Measurements from ENCODE around the gene IL4I1.
A peak's percentile ranks its signal among the peaks of the same experiment; 100 is the strongest.

IL4I1 gene

DNA sequence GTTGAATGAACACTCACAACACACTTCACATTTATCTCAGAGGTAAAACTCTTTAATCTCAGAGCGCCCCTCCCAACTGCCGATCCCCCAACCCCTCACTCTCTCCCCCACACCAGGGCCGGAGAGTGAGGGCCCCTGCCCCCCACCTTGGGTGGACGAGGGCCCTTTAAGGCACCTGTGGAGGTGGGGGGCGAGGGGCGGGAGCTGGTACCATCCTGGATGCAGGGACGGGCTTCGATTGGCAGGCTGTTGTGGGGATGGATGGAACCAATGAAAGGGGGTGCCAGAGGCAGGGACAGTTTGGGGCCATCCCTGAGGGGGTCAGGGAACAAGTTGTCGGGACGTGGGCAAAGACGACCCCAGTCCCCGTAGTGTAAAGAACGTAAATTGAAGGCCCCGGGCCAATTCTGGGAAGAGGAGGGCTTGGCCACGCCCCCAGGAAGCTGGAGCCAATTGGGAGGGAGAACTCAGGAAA, 27.6 kb downstream of the IL4I1 start:
- H2BK15ac ChIP-seq (replicated peaks; ENCODE audit: low read depth): no peak overlapping the region

DNA sequence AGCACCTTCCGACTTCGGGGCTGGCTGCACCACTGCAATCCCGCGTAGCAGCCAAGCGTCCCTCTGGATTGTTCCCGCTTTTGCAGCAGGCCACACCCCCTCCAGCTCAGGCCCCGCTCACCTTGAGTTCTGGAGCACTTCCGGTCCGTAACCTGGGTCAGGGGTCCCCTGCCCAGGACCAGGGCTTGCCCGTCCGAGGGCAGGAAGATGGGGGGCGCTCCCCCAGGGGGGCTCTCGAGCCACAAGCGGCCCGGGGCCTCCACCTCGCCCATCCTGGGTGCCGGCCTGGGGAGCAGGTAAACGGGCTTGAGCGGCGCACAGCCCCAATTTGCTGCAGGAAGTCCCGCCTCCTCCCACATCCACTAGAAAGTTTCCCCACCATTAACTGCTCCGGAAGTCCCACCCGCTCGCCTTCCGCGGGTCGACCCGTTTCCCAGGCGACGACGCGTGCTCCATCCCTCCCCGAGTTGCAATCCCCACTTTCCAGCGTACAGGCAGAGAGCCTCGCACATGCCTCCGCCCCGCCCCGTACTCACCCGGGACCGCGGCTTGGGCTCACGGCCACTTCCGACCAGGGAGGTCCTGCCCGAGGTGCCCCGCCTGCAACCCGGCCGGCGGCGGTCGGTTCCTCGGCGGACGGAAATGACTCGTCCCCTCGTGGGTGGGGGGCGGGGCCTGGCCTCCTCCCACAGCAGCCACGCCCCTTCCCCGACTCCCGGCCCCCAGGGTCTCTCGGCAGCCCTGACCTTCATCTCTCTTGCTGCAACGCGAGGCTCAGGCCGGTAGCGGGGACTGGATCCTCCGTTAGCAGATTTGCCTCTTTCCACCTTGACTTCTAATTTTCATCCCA, 29.5 kb downstream of the IL4I1 start, which contains the start of gene PNKP:
Gene PNKP (minus strand): TSS at position 644 of the 850 bp plus-strand sequence. CDS start 372 bp downstream, at position 272.
- Histone ChIP-seq H3K4ac (ENCODE audit: low read depth, low read length) (no peak within 1 kb of the TSS), H3K56ac (ENCODE audit: low read length) (peak within 1 kb of the TSS; percentile 96), H3K27me3 (ENCODE audit: insufficient read depth, low read length, poor library complexity) (no peaks in the 10 kb centered on the region), H2BK15ac (replicated peaks; ENCODE audit: low read depth) (no peak within 1 kb of the TSS), H3K36me3 (ENCODE audit: control insufficient read depth, insufficient read depth, low read length) (peaks cover 6% of the 10 kb centered on the region), H3K23ac (ENCODE audit: low read length) (no peak within 1 kb of the TSS), H3K27ac (ENCODE audit: low read depth, low read length) (peak within 1 kb of the TSS; percentile 91), H3K79me2 (ENCODE audit: control insufficient read depth, insufficient read depth, low read length) (peaks cover 20% of the 10 kb centered on the region), H3K18ac (ENCODE audit: low read length) (peak within 1 kb of the TSS; percentile 63), H2BK5ac (ENCODE audit: low read length) (peak within 1 kb of the TSS; percentile 76), H2BK120ac (ENCODE audit: low read depth, low read length) (no peak within 1 kb of the TSS), H4K8ac (ENCODE audit: low read depth, low read length) (no peak within 1 kb of the TSS), H3K9ac (ENCODE audit: low read length) (peak within 1 kb of the TSS; percentile 82), H3K4me2 (ENCODE audit: low read length) (peak within 1 kb of the TSS; percentile 31), H3K79me1 (ENCODE audit: low read length) (peaks cover 9% of the 10 kb centered on the region), H2AK5ac (ENCODE audit: low read length) (no peak within 1 kb of the TSS), H3K4me1 (ENCODE audit: control insufficient read depth, low read depth, low read length) (peaks cover 4% of the 10 kb centered on the region), H3K4me3 (ENCODE audit: low read length) (peak within 1 kb of the TSS; percentile 81), H4K5ac (ENCODE audit: low read length) (no peak within 1 kb of the TSS)
- peak; percentile 95 for DNase-seq
- WGBS (ENCODE audit: extremely low coverage, insufficient coverage, low lambda C conversion rate): no CpG with 5 or more reads among the region's 65 CpGs

More for the DNA sequence above, 27.6 kb downstream of the IL4I1 start:
- WGBS (ENCODE audit: extremely low coverage, insufficient coverage, low lambda C conversion rate): no CpG with 5 or more reads among the region's 15 CpGs
- H3K36me3 ChIP-seq (ENCODE audit: control insufficient read depth, insufficient read depth, low read length): peaks cover 4% of the 10 kb centered on the region
- no peak overlapping the region for H4K8ac ChIP-seq (ENCODE audit: low read depth, low read length)
- H2AK5ac ChIP-seq (ENCODE audit: low read length): no peak overlapping the region
- no peaks in the 10 kb centered on the region for H3K27me3 ChIP-seq (ENCODE audit: insufficient read depth, low read length, poor library complexity)
- H4K5ac ChIP-seq (ENCODE audit: low read length): no peak overlapping the region
- peak overlapping the region; percentile 49 for H3K4me2 ChIP-seq (ENCODE audit: low read length)
- no peak for DNase-seq
- H3K4me1 ChIP-seq (ENCODE audit: control insufficient read depth, low read depth, low read length): peaks cover 4% of the 10 kb centered on the region
- H3K27ac ChIP-seq (ENCODE audit: low read depth, low read length): peak overlapping the region; percentile 42
- no peak overlapping the region for H3K4ac ChIP-seq (ENCODE audit: low read depth, low read length)
- H3K79me1 ChIP-seq (ENCODE audit: low read length): peaks cover 10% of the 10 kb centered on the region
- peak overlapping the region; percentile 44 for H3K9ac ChIP-seq (ENCODE audit: low read length)
- H2BK120ac ChIP-seq (ENCODE audit: low read depth, low read length): no peak overlapping the region
- H3K56ac ChIP-seq (ENCODE audit: low read length): peak overlapping the region; percentile 71
- H2BK5ac ChIP-seq (ENCODE audit: low read length): no peak overlapping the region
- no peak overlapping the region for H3K18ac ChIP-seq (ENCODE audit: low read length)
- H3K4me3 ChIP-seq (ENCODE audit: low read length): no peak overlapping the region
- H3K79me2 ChIP-seq (ENCODE audit: control insufficient read depth, insufficient read depth, low read length): peaks cover 20% of the 10 kb centered on the region
- H3K23ac ChIP-seq (ENCODE audit: low read length): no peak overlapping the region

DNA sequence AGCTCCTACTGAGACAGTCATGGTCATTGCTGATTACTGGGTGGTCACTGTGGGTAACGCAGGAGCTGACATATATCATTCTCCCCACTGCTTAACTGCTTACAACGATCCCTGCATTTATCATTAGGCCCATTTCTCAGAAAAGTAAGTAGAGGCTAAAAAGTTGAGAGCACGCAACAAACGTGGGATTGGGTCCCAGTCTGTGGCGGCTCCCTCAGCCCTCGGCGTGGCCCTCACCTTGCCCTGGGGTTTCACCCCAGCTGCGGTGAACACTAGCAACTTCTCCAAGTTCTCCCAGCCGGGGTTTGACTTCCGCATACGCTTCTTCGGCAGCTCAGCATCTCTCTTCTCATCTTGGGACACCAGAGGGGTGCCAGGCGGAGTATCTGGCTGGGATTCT, 31.8 kb downstream of the IL4I1 start:
- no peak overlapping the region for H2BK5ac ChIP-seq (ENCODE audit: low read length)
- H2BK120ac ChIP-seq (ENCODE audit: low read depth, low read length): no peak overlapping the region
- H3K79me1 ChIP-seq (ENCODE audit: low read length): peaks cover 9% of the 10 kb centered on the region
- H3K23ac ChIP-seq (ENCODE audit: low read length): no peak overlapping the region
- no peak overlapping the region for H2BK15ac ChIP-seq (replicated peaks; ENCODE audit: low read depth)
- H3K36me3 ChIP-seq (ENCODE audit: control insufficient read depth, insufficient read depth, low read length): peaks cover 14% of the 10 kb centered on the region
- no peak for DNase-seq
- no peaks in the 10 kb centered on the region for H3K27me3 ChIP-seq (ENCODE audit: insufficient read depth, low read length, poor library complexity)
- H3K4me3 ChIP-seq (ENCODE audit: low read length): no peak overlapping the region
- peaks cover 2% of the 10 kb centered on the region for H3K4me1 ChIP-seq (ENCODE audit: control insufficient read depth, low read depth, low read length)
- no peak overlapping the region for H4K5ac ChIP-seq (ENCODE audit: low read length)
- H3K18ac ChIP-seq (ENCODE audit: low read length): no peak overlapping the region
- H3K27ac ChIP-seq (ENCODE audit: low read depth, low read length): no peak overlapping the region
- no peak overlapping the region for H3K4ac ChIP-seq (ENCODE audit: low read depth, low read length)
- no peak overlapping the region for H3K56ac ChIP-seq (ENCODE audit: low read length)
- no peak overlapping the region for H4K8ac ChIP-seq (ENCODE audit: low read depth, low read length)
- H2AK5ac ChIP-seq (ENCODE audit: low read length): no peak overlapping the region
- no CpG with 5 or more reads among the region's 13 CpGs for WGBS (ENCODE audit: extremely low coverage, insufficient coverage, low lambda C conversion rate)
- no peak overlapping the region for H3K9ac ChIP-seq (ENCODE audit: low read length)
- peaks cover 20% of the 10 kb centered on the region for H3K79me2 ChIP-seq (ENCODE audit: control insufficient read depth, insufficient read depth, low read length)
- no peak overlapping the region for H3K4me2 ChIP-seq (ENCODE audit: low read length)

DNA sequence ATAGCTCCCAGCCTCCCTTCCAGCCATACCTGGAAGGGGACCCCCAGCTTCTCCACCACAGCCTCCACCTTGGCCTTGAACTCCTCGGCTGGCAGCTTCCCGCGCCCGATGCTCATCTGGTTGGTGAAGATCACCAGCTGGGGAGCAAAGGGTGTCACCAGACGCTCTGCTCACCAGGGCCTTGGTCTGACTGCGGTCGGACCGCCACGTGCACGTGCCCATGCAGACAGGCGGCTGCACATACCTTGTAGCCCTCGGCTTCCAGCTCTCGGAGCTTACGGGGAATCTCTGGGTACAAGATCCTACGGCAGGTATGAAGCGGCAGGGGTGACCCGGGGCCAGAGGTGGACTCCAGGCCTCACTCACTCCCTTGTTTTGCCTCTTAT, 32.8 kb downstream of the IL4I1 start:
- H3K79me2 ChIP-seq (ENCODE audit: control insufficient read depth, insufficient read depth, low read length): peaks cover 20% of the 10 kb centered on the region
- H3K56ac ChIP-seq (ENCODE audit: low read length): no peak overlapping the region

DNA sequence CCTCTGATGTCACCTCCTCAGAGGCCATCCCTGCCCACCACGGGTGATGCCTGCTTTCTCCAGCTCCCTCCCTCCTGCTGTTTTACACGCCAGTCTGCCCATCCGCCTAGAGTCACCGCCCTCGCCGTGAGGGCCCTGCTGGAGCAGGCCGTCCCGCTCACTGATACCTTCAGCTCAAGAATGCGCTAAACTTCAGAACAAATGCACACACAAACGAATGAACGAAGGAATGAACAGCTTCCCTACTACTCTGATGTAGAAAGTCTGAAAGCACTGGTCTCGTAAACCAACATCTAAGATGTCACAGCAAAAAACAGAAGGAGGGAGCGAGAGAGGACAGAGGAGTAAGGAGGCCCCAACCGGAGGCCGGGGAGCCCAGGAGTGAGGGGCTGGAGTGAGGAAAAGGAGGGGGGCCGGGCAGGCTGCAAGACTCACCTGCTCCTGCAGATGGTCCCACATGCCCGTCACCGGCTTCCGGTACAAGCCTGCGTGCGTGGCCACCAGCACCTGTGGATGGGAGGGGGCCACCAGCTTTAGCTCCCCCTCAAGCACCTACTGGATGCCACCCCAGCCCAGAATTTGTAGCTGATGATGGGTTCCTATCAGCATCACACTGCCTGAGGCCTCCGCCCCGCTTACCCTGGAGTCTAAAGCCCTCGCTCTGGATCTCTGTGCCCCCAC, 33.3 kb downstream of the IL4I1 start:
- Histone ChIP-seq H3K27ac (ENCODE audit: low read depth, low read length) (no peak overlapping the region), H3K18ac (ENCODE audit: low read length) (no peak overlapping the region), H3K9ac (ENCODE audit: low read length) (no peak overlapping the region), H3K4ac (ENCODE audit: low read depth, low read length) (no peak overlapping the region), H2BK120ac (ENCODE audit: low read depth, low read length) (no peak overlapping the region), H3K27me3 (ENCODE audit: insufficient read depth, low read length, poor library complexity) (no peaks in the 10 kb centered on the region), H3K4me3 (ENCODE audit: low read length) (no peak overlapping the region), H3K36me3 (ENCODE audit: control insufficient read depth, insufficient read depth, low read length) (peaks cover 20% of the 10 kb centered on the region), H4K8ac (ENCODE audit: low read depth, low read length) (no peak overlapping the region), H2BK5ac (ENCODE audit: low read length) (no peak overlapping the region), H3K23ac (ENCODE audit: low read length) (no peak overlapping the region), H4K5ac (ENCODE audit: low read length) (no peak overlapping the region), H2BK15ac (replicated peaks; ENCODE audit: low read depth) (no peak overlapping the region), H3K4me2 (ENCODE audit: low read length) (no peak overlapping the region), H3K79me1 (ENCODE audit: low read length) (peaks cover 9% of the 10 kb centered on the region), H2AK5ac (ENCODE audit: low read length) (no peak overlapping the region), H3K56ac (ENCODE audit: low read length) (no peak overlapping the region), H3K4me1 (ENCODE audit: control insufficient read depth, low read depth, low read length) (peaks cover 2% of the 10 kb centered on the region), H3K79me2 (ENCODE audit: control insufficient read depth, insufficient read depth, low read length) (peaks cover 20% of the 10 kb centered on the region)
- WGBS (ENCODE audit: extremely low coverage, insufficient coverage, low lambda C conversion rate): no CpG with 5 or more reads among the region's 24 CpGs
- DNase-seq: no peak

More for the DNA sequence above, 32.8 kb downstream of the IL4I1 start:
- no peak overlapping the region for H2AK5ac ChIP-seq (ENCODE audit: low read length)
- H4K5ac ChIP-seq (ENCODE audit: low read length): no peak overlapping the region
- H3K23ac ChIP-seq (ENCODE audit: low read length): no peak overlapping the region
- H3K27me3 ChIP-seq (ENCODE audit: insufficient read depth, low read length, poor library complexity): no peaks in the 10 kb centered on the region
- H2BK120ac ChIP-seq (ENCODE audit: low read depth, low read length): no peak overlapping the region
- no peak overlapping the region for H3K27ac ChIP-seq (ENCODE audit: low read depth, low read length)
- no peak for DNase-seq
- H3K4me2 ChIP-seq (ENCODE audit: low read length): no peak overlapping the region
- H2BK15ac ChIP-seq (replicated peaks; ENCODE audit: low read depth): no peak overlapping the region
- WGBS (ENCODE audit: extremely low coverage, insufficient coverage, low lambda C conversion rate): no CpG with 5 or more reads among the region's 17 CpGs
- H3K4me3 ChIP-seq (ENCODE audit: low read length): no peak overlapping the region
- H3K9ac ChIP-seq (ENCODE audit: low read length): no peak overlapping the region
- peaks cover 2% of the 10 kb centered on the region for H3K4me1 ChIP-seq (ENCODE audit: control insufficient read depth, low read depth, low read length)
- peaks cover 9% of the 10 kb centered on the region for H3K79me1 ChIP-seq (ENCODE audit: low read length)
- H4K8ac ChIP-seq (ENCODE audit: low read depth, low read length): no peak overlapping the region
- peaks cover 18% of the 10 kb centered on the region for H3K36me3 ChIP-seq (ENCODE audit: control insufficient read depth, insufficient read depth, low read length)
- no peak overlapping the region for H3K4ac ChIP-seq (ENCODE audit: low read depth, low read length)
- H2BK5ac ChIP-seq (ENCODE audit: low read length): no peak overlapping the region
- no peak overlapping the region for H3K18ac ChIP-seq (ENCODE audit: low read length)

All from mesendoderm (in vitro differentiated cells).